IMR-90 (cell line): ENCODE measurements around the gene MARCKSL1. TPM values are rescaled to one million over a fixed set of nuclear protein-coding genes. Genes with fewer than 3 reads are reported as not detected.

Experiments
- CHD1 ChIP-seq: IDR thresholded peaks from 2 replicates; pipeline ENCODE4 v1.6.1; 2012; ENCODE audit warnings: low read depth, low read length, improper control_type of control experiment
- polyA plus RNA-seq, 3 experiments: library from polyadenylated mRNA; depleted of rRNA; stranded (reverse); fragments of >200 nt; gene quantifications; 2 replicates each; pipeline ENCODE4 v1.2.3, GENCODE V29; 2012; ENCODE audit warnings: low replicate concordance in 1 of 3
- total RNA-seq: library from RNA; depleted of rRNA; stranded (reverse); fragments of >200 nt; gene quantifications from 2 replicates; pipeline ENCODE4 v1.2.3, GENCODE V29; 2012
- TF ChIP-seq, protein P1 (sequence below): conservative IDR thresholded peaks from 2 replicates; pipeline ENCODE4 v1.5.1; 2012; ENCODE audit warnings: mild to moderate bottlenecking, low read depth, low read length, improper control_type of control experiment

Gene MARCKSL1
- total and polyA plus RNA-seq, 2 of the 4 experiments (the other 2 are of a cell fraction) = 37.5 to 218 TPM

DNA sequence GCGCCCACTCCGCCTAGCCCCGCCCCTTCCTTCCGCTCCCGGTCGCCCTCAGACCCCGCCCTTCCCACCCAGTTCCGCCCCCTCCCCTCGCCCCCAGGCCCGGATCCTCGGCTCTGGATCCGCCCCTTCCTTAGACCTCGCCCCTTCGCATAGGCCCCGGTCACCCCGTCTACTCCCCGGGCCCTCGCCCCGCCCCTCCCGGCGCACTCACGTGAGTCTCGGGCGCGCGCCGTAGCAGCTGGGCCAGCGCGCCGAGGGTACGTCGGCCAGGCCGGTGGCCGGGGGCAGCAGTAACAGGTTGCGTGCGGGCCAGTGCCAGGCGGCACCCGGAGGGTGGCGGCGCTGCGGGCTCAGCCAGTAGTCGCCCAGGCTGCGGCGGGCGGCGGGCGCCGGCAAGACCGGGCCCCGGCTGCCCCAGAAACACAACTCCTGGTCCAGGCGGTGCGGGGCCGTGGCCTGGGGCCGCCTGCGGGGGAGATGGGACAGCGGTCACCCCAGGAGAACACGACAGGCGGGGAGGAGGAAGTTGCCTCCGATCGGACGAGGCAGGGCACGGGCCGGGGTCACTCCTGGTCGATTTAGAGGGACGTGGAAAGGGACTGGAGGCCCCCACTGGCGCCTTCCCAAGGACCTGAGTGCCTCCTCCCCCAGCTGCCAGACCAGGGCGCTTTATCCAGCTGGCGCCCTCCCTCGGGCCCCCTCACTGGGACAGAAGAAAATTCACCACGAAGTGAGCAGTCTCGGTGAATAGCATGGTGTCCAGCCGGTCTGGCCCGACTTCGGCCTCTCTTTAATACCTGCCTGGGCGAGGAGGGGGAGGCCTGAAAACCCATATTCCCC lies 15.6 kb upstream of the MARCKSL1 start (continued):
- TF ChIP-seq, protein P1, sequence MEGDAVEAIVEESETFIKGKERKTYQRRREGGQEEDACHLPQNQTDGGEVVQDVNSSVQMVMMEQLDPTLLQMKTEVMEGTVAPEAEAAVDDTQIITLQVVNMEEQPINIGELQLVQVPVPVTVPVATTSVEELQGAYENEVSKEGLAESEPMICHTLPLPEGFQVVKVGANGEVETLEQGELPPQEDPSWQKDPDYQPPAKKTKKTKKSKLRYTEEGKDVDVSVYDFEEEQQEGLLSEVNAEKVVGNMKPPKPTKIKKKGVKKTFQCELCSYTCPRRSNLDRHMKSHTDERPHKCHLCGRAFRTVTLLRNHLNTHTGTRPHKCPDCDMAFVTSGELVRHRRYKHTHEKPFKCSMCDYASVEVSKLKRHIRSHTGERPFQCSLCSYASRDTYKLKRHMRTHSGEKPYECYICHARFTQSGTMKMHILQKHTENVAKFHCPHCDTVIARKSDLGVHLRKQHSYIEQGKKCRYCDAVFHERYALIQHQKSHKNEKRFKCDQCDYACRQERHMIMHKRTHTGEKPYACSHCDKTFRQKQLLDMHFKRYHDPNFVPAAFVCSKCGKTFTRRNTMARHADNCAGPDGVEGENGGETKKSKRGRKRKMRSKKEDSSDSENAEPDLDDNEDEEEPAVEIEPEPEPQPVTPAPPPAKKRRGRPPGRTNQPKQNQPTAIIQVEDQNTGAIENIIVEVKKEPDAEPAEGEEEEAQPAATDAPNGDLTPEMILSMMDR = no peak
- TF ChIP-seq CHD1 = no peak
